ENCODE measurements around the gene RCN2.

DNA sequence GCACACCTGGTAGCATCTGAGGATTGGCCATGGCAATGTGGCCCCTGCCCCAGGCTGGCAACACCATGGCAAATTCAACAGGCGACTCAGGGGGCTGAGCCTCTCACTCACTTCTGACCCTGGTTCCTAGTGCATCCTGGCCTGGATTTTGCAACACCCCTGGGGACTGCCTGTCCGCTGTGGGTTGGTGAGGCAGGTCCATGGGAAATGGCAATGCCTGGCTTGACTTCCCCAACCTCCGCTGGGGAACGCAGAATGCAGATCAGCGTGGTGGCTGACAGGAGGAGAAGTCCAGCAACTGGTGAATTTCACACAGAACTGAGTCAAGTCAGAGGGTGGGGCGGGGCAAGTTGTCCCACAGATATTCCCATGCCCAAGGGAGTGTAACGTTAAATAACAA is 59.5 kb downstream of the RCN2 start:
- TF ChIP-seq, protein P1, sequence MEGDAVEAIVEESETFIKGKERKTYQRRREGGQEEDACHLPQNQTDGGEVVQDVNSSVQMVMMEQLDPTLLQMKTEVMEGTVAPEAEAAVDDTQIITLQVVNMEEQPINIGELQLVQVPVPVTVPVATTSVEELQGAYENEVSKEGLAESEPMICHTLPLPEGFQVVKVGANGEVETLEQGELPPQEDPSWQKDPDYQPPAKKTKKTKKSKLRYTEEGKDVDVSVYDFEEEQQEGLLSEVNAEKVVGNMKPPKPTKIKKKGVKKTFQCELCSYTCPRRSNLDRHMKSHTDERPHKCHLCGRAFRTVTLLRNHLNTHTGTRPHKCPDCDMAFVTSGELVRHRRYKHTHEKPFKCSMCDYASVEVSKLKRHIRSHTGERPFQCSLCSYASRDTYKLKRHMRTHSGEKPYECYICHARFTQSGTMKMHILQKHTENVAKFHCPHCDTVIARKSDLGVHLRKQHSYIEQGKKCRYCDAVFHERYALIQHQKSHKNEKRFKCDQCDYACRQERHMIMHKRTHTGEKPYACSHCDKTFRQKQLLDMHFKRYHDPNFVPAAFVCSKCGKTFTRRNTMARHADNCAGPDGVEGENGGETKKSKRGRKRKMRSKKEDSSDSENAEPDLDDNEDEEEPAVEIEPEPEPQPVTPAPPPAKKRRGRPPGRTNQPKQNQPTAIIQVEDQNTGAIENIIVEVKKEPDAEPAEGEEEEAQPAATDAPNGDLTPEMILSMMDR (conservative IDR thresholded peaks at IDR 0.05): no peak
- TF ChIP-seq ZFX (IDR thresholded peaks at IDR 0.05): no peak
